GM13977 (cell line): ENCODE measurements around the gene TRIM23.

Experiments used
- DNase-seq: peaks from one replicate; pipeline ENCODE4 v3.0.0; 2012; ENCODE audit warnings: low spot score
- CTCF ChIP-seq: IDR thresholded peaks from 2 replicates; pipeline ENCODE4 v1.5.1; 2012; ENCODE audit warnings: mild to moderate bottlenecking, control low read depth; ENCODE audit not compliant: insufficient read depth; ENCODE audit errors: extremely low read depth, missing control alignments
- in situ Hi-C: fragments of 300-500 bp; cut with MboI; formaldehyde crosslinking; loops from one replicate; pipeline ENCODE4 v1.12.0; 2022; ENCODE audit warnings: low sequenced_read_pairs, low pct_unique_long_range_greater_than_20kb, mixed read lengths, inconsistent platforms; ENCODE audit not compliant: unreplicated experiment

The TRIM23 gene

DNA sequence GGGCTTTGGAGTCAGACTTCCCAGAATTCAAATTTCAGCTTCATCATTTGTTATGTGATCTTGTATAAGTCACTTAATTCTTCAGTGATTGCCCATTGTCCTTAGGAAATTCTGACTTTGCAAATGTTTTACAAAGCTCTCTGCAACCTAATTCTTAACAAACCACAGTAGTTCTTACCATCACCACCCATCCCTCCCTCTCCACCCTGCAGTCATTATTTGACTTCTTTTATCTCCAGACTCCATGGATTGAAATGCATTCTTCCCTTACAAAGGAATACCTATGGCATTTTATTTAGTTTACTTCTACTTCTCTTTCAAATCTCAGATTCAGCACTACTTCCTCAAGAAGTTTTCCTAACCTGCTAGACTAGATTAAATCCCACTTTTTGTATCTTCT, 23.8 kb upstream of the TRIM23 start:
- in situ Hi-C loops: no loop called here
- no peak for TF ChIP-seq CTCF
- no peak for DNase-seq

DNA sequence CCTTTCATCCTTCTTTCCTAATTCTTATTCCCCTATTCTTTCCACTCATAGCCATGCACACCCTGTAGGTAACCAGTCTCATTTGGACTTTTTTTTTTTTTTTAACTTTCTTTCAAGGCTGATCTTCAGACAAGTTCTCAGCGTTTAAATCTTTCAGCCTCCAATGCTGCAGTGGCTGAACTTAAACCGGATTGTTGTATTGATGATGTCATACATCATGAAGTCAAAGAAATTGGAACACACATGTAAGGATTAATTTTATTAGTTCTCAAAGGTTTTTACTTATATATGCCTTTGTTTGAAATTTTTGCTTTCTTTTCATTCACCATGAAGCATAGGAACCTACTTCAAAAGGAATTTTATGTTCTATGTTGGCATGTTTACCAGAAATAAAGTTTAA, 22.8 kb upstream of the TRIM23 start:
- in situ Hi-C loops: no loop called here
- DNase-seq: no peak
- TF ChIP-seq CTCF: no peak

GRCh38 chr5:65640240-65640639, 16.1 kb upstream of the TRIM23 start:
- in situ Hi-C loops: no loop called here
- no peak for TF ChIP-seq CTCF
- DNase-seq: no peak

GRCh38 chr5:65630981-65631380, 6.8 kb upstream of the TRIM23 start:
- no peak for TF ChIP-seq CTCF
- in situ Hi-C loops: no loop called here
- no peak for DNase-seq

- DNase-seq: no peak
- in situ Hi-C loops: no loop called here
- TF ChIP-seq CTCF: no peak
Observed at GRCh38 chr5:65625743-65626142, 1.6 kb upstream of the TRIM23 start.

DNA sequence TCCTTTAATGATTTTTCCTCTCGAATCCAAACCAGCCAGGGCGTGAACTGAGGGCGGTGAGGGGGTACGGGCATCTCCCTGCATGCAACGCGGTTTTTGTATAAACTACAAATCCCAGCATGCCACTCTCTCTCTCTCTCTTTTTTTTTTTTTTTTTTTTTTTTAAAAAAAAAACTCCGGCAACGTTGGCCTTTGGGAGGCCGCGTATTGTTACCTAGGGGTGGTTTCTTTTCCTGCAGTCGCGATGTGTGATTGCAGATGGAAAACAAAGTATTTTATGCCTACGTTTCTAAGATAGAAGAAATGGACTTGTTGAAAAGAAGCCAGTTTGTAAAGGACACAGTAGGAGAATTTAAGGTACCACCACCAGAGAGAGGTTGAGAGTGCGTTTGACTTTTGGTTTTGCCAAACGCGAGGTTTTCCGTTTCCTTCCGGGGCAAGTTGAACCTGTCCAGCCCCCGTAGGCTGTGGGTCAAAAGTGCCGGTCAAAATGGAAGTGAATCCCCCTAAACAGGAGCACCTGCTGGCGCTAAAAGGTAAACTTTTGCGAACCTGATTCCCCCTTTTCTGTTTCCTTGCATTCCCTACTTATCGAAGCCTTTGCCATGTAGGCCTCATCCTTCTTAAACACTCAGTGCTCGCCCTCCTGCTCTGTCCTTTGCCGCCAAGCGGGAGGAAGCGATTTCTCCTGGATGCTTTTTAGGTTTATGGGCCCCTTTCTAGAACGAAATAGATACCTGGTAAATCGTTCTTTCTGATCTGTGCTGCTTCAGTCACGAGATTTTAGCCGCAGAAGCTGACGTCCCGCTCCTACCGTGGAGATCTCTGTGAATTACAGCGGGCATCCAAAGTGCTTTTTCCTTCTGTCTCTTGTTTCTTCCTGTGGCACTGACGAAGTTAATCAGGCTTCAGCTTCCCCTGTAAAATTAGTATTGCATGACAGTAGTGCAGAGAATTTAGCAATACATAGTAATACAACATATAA, 730 bp upstream of the TRIM23 start, which contains the start of the genes SHLD3 and TRAPPC13:
TSS of gene SHLD3 (plus strand) at position 457 of the 985 bp plus-strand sequence. CDS start 4,561 bp downstream, outside the sequence.
TSS of gene TRAPPC13 (plus strand) at position 457 of the 985 bp plus-strand sequence. CDS start at position 491, 34 bp downstream.
- DNase-seq: peak; percentile 64
- no peak for TF ChIP-seq CTCF
- in situ Hi-C loops: no loop called here
